ENCODE results near the gene WDR37.

GRCh38 chr10:1035201-1035600 lies 21.0 kb upstream of the WDR37 start:
- TF ChIP-seq POLR2A (IDR thresholded peaks at IDR 0.05; ENCODE audit: low read depth, low read length) = no peak
- TF ChIP-seq TAF1 (IDR thresholded peaks at IDR 0.05; ENCODE audit: borderline replicate concordance, low read depth, low read length) = no peak
- no peak for TF ChIP-seq POLR2AphosphoS5 (IDR thresholded peaks at IDR 0.05; ENCODE audit: low read depth, low read length)
